GM12873 (cell line): Measurements from ENCODE around the gene NCOR2.

Source experiments
- CTCF ChIP-seq: IDR thresholded peaks from 2 replicates; pipeline ENCODE4 v1.5.1; 2012; ENCODE audit warnings: low read depth, mild to moderate bottlenecking, moderate library complexity, low read length, control low read depth; ENCODE audit not compliant: insufficient read depth; ENCODE audit errors: missing control alignments

The NCOR2 gene

GRCh38 chr12:124543052-124543589 is 24.3 kb downstream of the NCOR2 start:
- no peak for TF ChIP-seq CTCF

- TF ChIP-seq CTCF = no peak
These were observed 25.1 kb downstream of the NCOR2 start for GRCh38 chr12:124542021-124542949.

GRCh38 chr12:124541322-124541721 is 26.1 kb downstream of the NCOR2 start:
- no peak for TF ChIP-seq CTCF

GRCh38 chr12:124539084-124540041 is 28.0 kb downstream of the NCOR2 start:
- no peak for TF ChIP-seq CTCF

- no peak for TF ChIP-seq CTCF
These were observed 29.0 kb downstream of the NCOR2 start for GRCh38 chr12:124538194-124539082.

GRCh38 chr12:124537525-124538193 is 29.8 kb downstream of the NCOR2 start:
- no peak for TF ChIP-seq CTCF
